Stimulated activated CD4-positive, alpha-beta T cell treated with anti-CD3 and anti-CD28 coated beads, Interleukin-4, amount 100 ng/mL, for 1 hour (primary cell): ENCODE data around the gene CLCNKA.
"Not testable (repeated sequence)": the region's sequence is repeated elsewhere in the genome, so short reads cannot be mapped to it uniquely, and the experiment has no call there.

Experiments
- DNase-seq: peaks from one replicate; pipeline ENCODE4 v3.0.0-alpha.2; 2020

The CLCNKA gene

GRCh38 chr1:16018749-16019643, 2.8 kb upstream of the CLCNKA start:
- DNase-seq, result no peak

- no peak for DNase-seq
These were observed 2.1 kb upstream of the CLCNKA start for GRCh38 chr1:16019644-16020277.

GRCh38 chr1:16020325-16020724, 1.5 kb upstream of the CLCNKA start:
- DNase-seq, result no peak

GRCh38 chr1:16020878-16021277, 958 bp upstream of the CLCNKA start:
- not testable (repeated sequence) for DNase-seq

GRCh38 chr1:16022393-16022792, 557 bp downstream of the CLCNKA start:
- no peak for DNase-seq

- DNase-seq, result no peak
These were observed 1.3 kb downstream of the CLCNKA start for GRCh38 chr1:16023050-16023653.

- not testable (repeated sequence) for DNase-seq
These were observed 4.5 kb downstream of the CLCNKA start for GRCh38 chr1:16026302-16026701.

GRCh38 chr1:16026723-16027484, 5.1 kb downstream of the CLCNKA start:
- peak; percentile 56 for DNase-seq

GRCh38 chr1:16028237-16029002, 6.6 kb downstream of the CLCNKA start:
- DNase-seq, result no peak

GRCh38 chr1:16029003-16029268, 7.1 kb downstream of the CLCNKA start:
- DNase-seq, result not testable (repeated sequence)

- no peak for DNase-seq
These were observed 7.5 kb downstream of the CLCNKA start for GRCh38 chr1:16029288-16029687.

- no peak for DNase-seq
These were observed 9.7 kb downstream of the CLCNKA start for GRCh38 chr1:16031551-16031950.

- peak; percentile 57 for DNase-seq
These were observed 10.7 kb downstream of the CLCNKA start for GRCh38 chr1:16032388-16033102.

GRCh38 chr1:16033103-16033632, 11.3 kb downstream of the CLCNKA start:
- DNase-seq, result not testable (repeated sequence)

- DNase-seq, result not testable (repeated sequence)
These were observed 14.6 kb downstream of the CLCNKA start for GRCh38 chr1:16036461-16036860.

GRCh38 chr1:16038620-16038912, 16.7 kb downstream of the CLCNKA start:
- no peak for DNase-seq

- DNase-seq, result not testable (repeated sequence)
These were observed 18.0 kb downstream of the CLCNKA start for GRCh38 chr1:16039871-16040270.

GRCh38 chr1:16041200-16041599, 19.4 kb downstream of the CLCNKA start:
- no peak for DNase-seq

- DNase-seq, result no peak
These were observed 20.3 kb downstream of the CLCNKA start for GRCh38 chr1:16042096-16042495.

GRCh38 chr1:16042654-16043053, 20.8 kb downstream of the CLCNKA start:
- DNase-seq, result not testable (repeated sequence)

- DNase-seq, result no peak
These were observed 21.7 kb downstream of the CLCNKA start, which contains the start of gene CLCNKB for GRCh38 chr1:16043521-16043920. Gene CLCNKB, plus strand, starts transcription at chr1:16043782. Its CDS starts 711 bp downstream, at chr1:16044493.

- no peak for DNase-seq
These were observed 22.1 kb downstream of the CLCNKA start for GRCh38 chr1:16043950-16044349.
